Ovary (tissue), 9 donors: Measurements from ENCODE around the gene CXCR4. TPM values are rescaled to one million over a fixed set of nuclear protein-coding genes. Genes with fewer than 3 reads are reported as not detected.

Experiments
- DNase-seq, 5 donors: peaks; one replicate each; pipeline ENCODE4 v3.0.0-alpha.2; 2019 to 2020
- H3K27ac ChIP-seq, 2 donors: fragments of 200-600 bp; one replicate each; pipeline versions ENCODE4 v1.5.1 to v1.8.0; 2019 to 2022
- H3K27me3 ChIP-seq: fragments of 200-600 bp; one replicate; pipeline ENCODE4 v1.8.0; 2022
- H3K36me3 ChIP-seq: fragments of 200-600 bp; sonication (generic); one replicate; pipeline ENCODE4 v1.5.1; 2019
- H3K4me1 ChIP-seq: one replicate; pipeline ENCODE4 v1.8.1; 2013; ENCODE audit warnings: mild to moderate bottlenecking, moderate library complexity; ENCODE audit not compliant: insufficient read depth
- H3K4me3 ChIP-seq: fragments of 200-600 bp; sonication (generic); one replicate; pipeline ENCODE4 v1.5.1; 2017
- H3K9me3 ChIP-seq, 2 donors: fragments of 200-600 bp in 1 of 2; sonication (generic) in 1 of 2; one replicate each; pipeline versions ENCODE4 v1.5.1 to v1.8.1; 2013 to 2019; ENCODE audit warnings: mild to moderate bottlenecking in 1 of 2, moderate library complexity in 1 of 2
- EP300 ChIP-seq: sonication (generic); formaldehyde crosslinking; IDR thresholded peaks from one replicate; pipeline ENCODE4 v1.6.1; 2017; ENCODE audit warnings: antibody characterized with exemption
- POLR2A ChIP-seq: fragments of 450-650 bp; IDR thresholded peaks from one replicate; pipeline ENCODE4 v1.6.1; 2017; ENCODE audit warnings: antibody characterized with exemption, mild to moderate bottlenecking, moderate library complexity
- WGBS, 3 donors: extraction: QIAGEN DNeasy Blood & Tissue Kit in 1 of 3; methylation state at CpG; one replicate each; pipeline versions ENCODE4 v1.1.5 to v1.1.7; 2013 to 2017; 5-methylcytosine and 5-hydroxymethylcytosine counted together
- intact Hi-C, 4 donors: fragments of 100-400 bp; cut with DNase I; formaldehyde crosslinking; loops; one replicate each; pipeline versions ENCODE4 v1.11.0 to v1.15.1; 2022 to 2023
- polyA plus RNA-seq, 2 donors: library from polyadenylated mRNA; stranded (reverse); fragments of 200-250 nt in 1 of 2; fragments of 350-450 nt in 1 of 2; fragmentation: Illumina TruSeq in 1 of 2; extraction: RNeasy Lipid Tissue Mini Kit (QIAGEN cat#74804) in 1 of 2; gene quantifications; one replicate each; pipeline ENCODE4 v1.2.3, GENCODE V29; 2013 to 2014
- total RNA-seq, 7 donors: library from RNA; depleted of rRNA in 2 of 7; stranded (reverse); fragments of >200 nt in 2 of 7; fragmentation: NEBNext Ultra II Directional in 3 of 7; extraction: Animal tissue kit (Norgen Biotek cat#: 25700) in 3 of 7; gene quantifications; one replicate each; pipeline versions ENCODE4 v1.1.0 to v1.2.4, GENCODE V29; 2016 to 2023
- TF ChIP-seq, protein P1 (sequence below), 3 donors: fragments of 450-650 bp in 2 of 3; fragments of 200-600 bp in 1 of 3; IDR thresholded peaks; one replicate each; pipeline versions ENCODE4 v1.5.1 to v1.8.0; 2016 to 2022; ENCODE audit warnings: antibody characterized with exemption in 3 of 3, mild to moderate bottlenecking in 1 of 3
- donor health status: DM: no; HTN: no; CAD: no; lungs with moderate emphysema.
- donor health status: DM: no; HTN: no; CAD: no.
- donor health status: Bipolar disorder and iron deficiency.
- donor health status: DM: yes; HTN: yes; CAD: no.
- donor health status: DM: no; HTN: no; CAD: no.
- donor health status: DM: yes; HTN: yes; CAD: no.

The CXCR4 gene
- total and polyA plus RNA-seq, 9 donors: 2.7 to 33.0 (median 8.9) TPM

DNA sequence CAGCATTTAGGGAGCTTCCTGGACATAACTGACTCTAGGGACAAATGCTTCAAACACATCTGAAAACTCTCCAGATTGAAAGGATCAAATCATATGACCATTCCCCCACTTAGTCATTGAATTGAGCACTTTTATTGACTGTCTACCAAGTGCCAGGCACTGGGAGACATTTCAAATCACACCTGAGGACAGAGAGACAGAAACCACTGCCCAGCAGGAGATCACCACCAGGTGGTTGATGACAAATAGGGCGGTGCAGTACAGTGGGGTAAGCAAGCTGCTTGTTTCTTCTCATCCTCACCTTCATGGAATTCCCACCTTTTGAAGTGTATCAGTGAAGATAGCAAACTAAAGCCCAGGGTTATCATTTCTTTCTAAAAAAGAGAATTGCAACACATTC, 19.0 kb upstream of the CXCR4 start:
- no peak for DNase-seq
- peaks cover 1% of the 10 kb centered on the region for H3K4me1 ChIP-seq
- H3K27me3 ChIP-seq: no peaks in the 10 kb centered on the region
- no peak for TF ChIP-seq POLR2A
- TF ChIP-seq, protein P1, sequence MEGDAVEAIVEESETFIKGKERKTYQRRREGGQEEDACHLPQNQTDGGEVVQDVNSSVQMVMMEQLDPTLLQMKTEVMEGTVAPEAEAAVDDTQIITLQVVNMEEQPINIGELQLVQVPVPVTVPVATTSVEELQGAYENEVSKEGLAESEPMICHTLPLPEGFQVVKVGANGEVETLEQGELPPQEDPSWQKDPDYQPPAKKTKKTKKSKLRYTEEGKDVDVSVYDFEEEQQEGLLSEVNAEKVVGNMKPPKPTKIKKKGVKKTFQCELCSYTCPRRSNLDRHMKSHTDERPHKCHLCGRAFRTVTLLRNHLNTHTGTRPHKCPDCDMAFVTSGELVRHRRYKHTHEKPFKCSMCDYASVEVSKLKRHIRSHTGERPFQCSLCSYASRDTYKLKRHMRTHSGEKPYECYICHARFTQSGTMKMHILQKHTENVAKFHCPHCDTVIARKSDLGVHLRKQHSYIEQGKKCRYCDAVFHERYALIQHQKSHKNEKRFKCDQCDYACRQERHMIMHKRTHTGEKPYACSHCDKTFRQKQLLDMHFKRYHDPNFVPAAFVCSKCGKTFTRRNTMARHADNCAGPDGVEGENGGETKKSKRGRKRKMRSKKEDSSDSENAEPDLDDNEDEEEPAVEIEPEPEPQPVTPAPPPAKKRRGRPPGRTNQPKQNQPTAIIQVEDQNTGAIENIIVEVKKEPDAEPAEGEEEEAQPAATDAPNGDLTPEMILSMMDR (IDR thresholded peaks at IDR 0.05): no peak
- TF ChIP-seq EP300: no peak
- H3K36me3 ChIP-seq: no peaks in the 10 kb centered on the region
- no peak overlapping the region for H3K4me3 ChIP-seq
- no peak overlapping the region for H3K27ac ChIP-seq
- WGBS, 3 donors: 91 to 94% (median 93%) methylated on average over 1 of the region's 1 CpG
- no peaks in the 10 kb centered on the region for H3K9me3 ChIP-seq
- intact Hi-C loops: no loop called here

DNA sequence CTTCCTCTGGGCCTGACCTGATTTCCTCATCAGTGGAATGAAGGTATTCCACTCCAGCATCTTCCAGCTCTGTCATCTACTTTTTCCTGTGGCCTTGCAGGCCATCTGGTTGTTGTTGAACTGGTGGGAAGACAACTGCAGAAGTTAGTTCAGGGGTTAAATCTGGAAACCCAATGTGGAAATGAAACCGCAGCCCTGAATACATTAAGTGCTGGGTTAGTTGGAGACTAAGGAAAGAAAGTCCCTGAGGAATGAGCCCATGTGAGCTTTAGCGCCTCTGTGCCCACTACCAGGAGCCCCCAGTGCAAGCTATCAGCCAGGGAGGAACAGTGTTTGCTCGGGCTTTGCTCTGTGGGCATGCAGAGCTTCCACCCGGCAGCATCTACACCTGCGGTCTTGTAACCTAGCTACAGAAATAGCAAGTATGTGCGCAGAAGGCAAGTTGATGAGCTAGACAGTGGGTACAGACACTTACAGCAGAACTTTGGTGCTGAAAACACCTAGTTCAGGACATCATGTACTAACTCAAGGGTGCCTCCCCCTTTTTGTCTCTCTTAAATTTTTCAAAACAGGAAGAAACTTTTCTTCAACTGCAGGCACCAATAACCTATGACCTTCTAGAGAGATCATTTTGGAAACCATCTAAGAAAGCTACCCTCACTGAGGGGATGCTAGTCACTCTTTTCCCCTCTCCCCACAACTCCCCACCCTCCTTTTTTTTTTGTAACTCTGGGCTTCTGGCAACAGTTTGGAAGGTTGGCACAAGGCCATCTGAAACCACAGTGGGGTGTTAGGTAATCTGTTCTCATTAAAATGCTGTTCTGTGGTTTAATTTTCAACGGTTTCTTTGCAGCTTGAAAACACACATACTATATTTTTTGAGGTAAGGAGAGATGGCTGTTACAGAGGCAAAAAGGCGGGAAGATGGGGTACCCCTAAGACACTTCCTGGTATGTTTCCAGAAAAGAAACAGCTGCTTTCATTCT, 18.3 kb upstream of the CXCR4 start:
- DNase-seq: no peak
- Histone ChIP-seq H3K27me3 (no peaks in the 10 kb centered on the region), H3K9me3 (no peaks in the 10 kb centered on the region), H3K4me3 (no peak overlapping the region), H3K36me3 (no peaks in the 10 kb centered on the region), H3K27ac (no peak overlapping the region), H3K4me1 (peaks cover 1% of the 10 kb centered on the region)
- TF ChIP-seq, protein P1 (IDR thresholded peaks at IDR 0.05): no peak
- TF ChIP-seq EP300: no peak
- no peak for TF ChIP-seq POLR2A
- 64 to 72% (median 67%) methylated on average over 8 of the region's 8 CpGs for WGBS, 3 donors
- intact Hi-C loops: no loop called here

DNA sequence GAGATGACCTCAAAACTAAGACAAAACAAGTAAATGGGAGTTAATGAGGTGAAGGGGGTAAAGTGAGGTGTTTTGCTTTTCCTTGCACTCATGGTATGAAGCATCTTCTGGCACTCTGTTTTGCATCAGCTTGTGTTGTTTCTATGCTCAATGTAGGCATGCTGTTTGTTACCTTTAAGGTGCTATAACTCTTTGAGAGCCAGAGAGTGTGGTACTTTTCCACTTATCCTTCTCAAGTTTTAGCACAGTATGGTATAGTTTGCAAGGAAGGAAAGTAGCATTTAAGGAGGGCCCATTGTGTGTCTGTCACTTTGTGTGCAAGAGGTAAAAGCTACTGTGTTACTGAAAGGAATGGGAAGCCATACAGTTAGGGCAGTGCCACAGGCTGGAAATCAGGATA, 17.5 kb upstream of the CXCR4 start:
- H3K9me3 ChIP-seq: no peaks in the 10 kb centered on the region
- H3K36me3 ChIP-seq: no peaks in the 10 kb centered on the region
- peaks cover 1% of the 10 kb centered on the region for H3K4me1 ChIP-seq
- no peak for DNase-seq
- TF ChIP-seq, protein P1 (IDR thresholded peaks at IDR 0.05): no peak
- TF ChIP-seq EP300 (no peak), POLR2A (no peak)
- no peaks in the 10 kb centered on the region for H3K27me3 ChIP-seq
- H3K27ac ChIP-seq: no peak overlapping the region
- no peak overlapping the region for H3K4me3 ChIP-seq
- intact Hi-C loops: no loop called here

DNA sequence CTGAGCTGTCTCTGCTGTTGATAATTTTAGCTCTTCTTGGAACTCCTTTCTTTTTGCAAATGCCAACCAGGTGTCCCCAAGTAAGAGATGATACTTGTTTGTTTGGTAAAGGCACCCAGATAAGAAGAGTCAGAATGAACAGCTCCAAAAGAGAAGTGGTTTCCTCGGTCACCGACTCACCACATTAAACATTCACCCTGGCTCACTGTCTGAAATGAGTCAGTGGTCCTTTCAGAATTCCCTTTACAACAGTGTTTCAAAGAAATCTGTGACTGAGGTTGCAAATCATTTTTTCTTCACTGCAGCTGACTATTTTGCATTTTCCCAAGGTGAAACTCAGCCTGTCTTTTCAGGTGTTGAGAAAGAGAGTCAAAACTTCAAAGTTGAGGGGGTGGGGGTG, 16.2 kb upstream of the CXCR4 start:
- 82 to 91% (median 86%) methylated on average over 2 of the region's 2 CpGs for WGBS, 3 donors

More for the DNA sequence above, 16.2 kb upstream of the CXCR4 start:
- DNase-seq: no peak
- H3K9me3 ChIP-seq: no peaks in the 10 kb centered on the region
- no peaks in the 10 kb centered on the region for H3K36me3 ChIP-seq
- no peak overlapping the region for H3K27ac ChIP-seq
- no peaks in the 10 kb centered on the region for H3K27me3 ChIP-seq
- intact Hi-C loops: no loop called here
- no peak overlapping the region for H3K4me3 ChIP-seq
- peaks cover 1% of the 10 kb centered on the region for H3K4me1 ChIP-seq
- TF ChIP-seq POLR2A: no peak
- no peak for TF ChIP-seq EP300
- TF ChIP-seq, protein P1 (IDR thresholded peaks at IDR 0.05): no peak
